ENCODE data around the gene CACNA2D4.

The CACNA2D4 gene

GRCh38 chr12:1885599-1886245 lies 32.7 kb downstream of the CACNA2D4 start:
- no peak for DNase-seq

- no peak for DNase-seq
Measured at GRCh38 chr12:1885082-1885596, 33.3 kb downstream of the CACNA2D4 start.

GRCh38 chr12:1884651-1885050 lies 33.8 kb downstream of the CACNA2D4 start:
- DNase-seq: no peak

GRCh38 chr12:1883513-1883912 lies 34.9 kb downstream of the CACNA2D4 start:
- no peak for DNase-seq

GRCh38 chr12:1882850-1883470 lies 35.5 kb downstream of the CACNA2D4 start:
- no peak for DNase-seq

GRCh38 chr12:1882405-1882804 lies 36.0 kb downstream of the CACNA2D4 start:
- DNase-seq: no peak

- DNase-seq: no peak
Measured at GRCh38 chr12:1881936-1882335, 36.5 kb downstream of the CACNA2D4 start.

- DNase-seq: no peak
Measured at GRCh38 chr12:1881301-1881700, 37.2 kb downstream of the CACNA2D4 start.

- DNase-seq: no peak
Measured at GRCh38 chr12:1880876-1881275, 37.6 kb downstream of the CACNA2D4 start.

- DNase-seq: no peak
Measured at GRCh38 chr12:1880153-1880845, 38.2 kb downstream of the CACNA2D4 start.

GRCh38 chr12:1879633-1880032 lies 38.8 kb downstream of the CACNA2D4 start:
- no peak for DNase-seq

GRCh38 chr12:1878695-1879094 lies 39.8 kb downstream of the CACNA2D4 start:
- no peak for DNase-seq

GRCh38 chr12:1878214-1878613 lies 40.2 kb downstream of the CACNA2D4 start:
- no peak for DNase-seq

GRCh38 chr12:1877169-1877878 lies 41.1 kb downstream of the CACNA2D4 start:
- no peak for DNase-seq

- DNase-seq: no peak
Measured at GRCh38 chr12:1876086-1876485, 42.4 kb downstream of the CACNA2D4 start.

- DNase-seq: no peak
Measured at GRCh38 chr12:1875608-1876007, 42.8 kb downstream of the CACNA2D4 start.

GRCh38 chr12:1873531-1874510 lies 44.6 kb downstream of the CACNA2D4 start:
- DNase-seq: no peak

- no peak for DNase-seq
Measured at GRCh38 chr12:1872448-1872847, 46.0 kb downstream of the CACNA2D4 start.

GRCh38 chr12:1872001-1872400 lies 46.5 kb downstream of the CACNA2D4 start:
- DNase-seq: no peak

GRCh38 chr12:1870998-1871917 lies 47.2 kb downstream of the CACNA2D4 start:
- no peak for DNase-seq

GRCh38 chr12:1870086-1870485 lies 48.4 kb downstream of the CACNA2D4 start:
- no peak for DNase-seq

All from SIG-M5 (cell line).